Measurements from ENCODE around the gene GPR55. TPM values are rescaled to one million over a fixed set of nuclear protein-coding genes. Genes with fewer than 3 reads are reported as not detected.

The GPR55 gene
- total and polyA plus RNA-seq, 2 donors, result 1.9 to 2.1 TPM

DNA sequence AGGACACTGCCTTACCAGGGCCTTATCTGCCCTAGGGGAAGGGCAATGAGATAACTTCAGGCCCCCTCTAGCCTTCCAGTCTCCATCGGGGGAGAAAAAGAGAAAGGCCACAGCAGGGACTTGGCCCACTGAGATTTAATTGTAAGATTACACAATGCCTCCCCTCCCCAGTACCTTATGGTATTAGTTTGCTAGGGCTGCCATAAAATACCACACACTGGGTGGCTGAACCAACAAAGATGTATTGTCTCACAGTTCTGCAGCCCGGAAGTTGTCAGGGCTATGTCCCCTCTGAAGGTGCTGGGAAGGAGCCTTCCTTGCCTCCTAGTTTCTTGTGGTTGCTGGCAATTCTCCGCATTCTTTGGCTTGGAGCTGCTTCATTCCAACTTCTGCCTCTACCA, 36.0 kb upstream of the GPR55 start:
- H3K36me3 ChIP-seq (ENCODE audit: control insufficient read depth in 2 of 2, insufficient read depth in 2 of 2, low read length in 1 of 2), result no peaks in the 10 kb centered on the region
- DNase-seq (ENCODE audit: low read depth in 6 of 9, low spot score in 9 of 9), result no peak
- peaks cover 0 to 8% of the 10 kb centered on the region in 2 donors for H3K9me3 ChIP-seq (ENCODE audit: control insufficient read depth in 2 of 2, insufficient read depth in 1 of 2, low read length in 1 of 2)
- peaks cover 0 to 5% of the 10 kb centered on the region in 2 donors for H3K4me1 ChIP-seq (ENCODE audit: control insufficient read depth in 2 of 2, insufficient read depth in 2 of 2, low read length in 2 of 2)
- no peak overlapping the region for H3K27ac ChIP-seq (ENCODE audit: low read depth in 1 of 2, low read length in 1 of 2)
- no peak overlapping the region for H3K4me3 ChIP-seq (ENCODE audit: low read length in 2 of 2)
- 71% methylated on average over 3 of the region's 3 CpGs for WGBS
- peaks cover 8 to 24% of the 10 kb centered on the region in 2 donors for H3K27me3 ChIP-seq (ENCODE audit: control insufficient read depth in 2 of 2, insufficient read depth in 1 of 2, low read length in 1 of 2)

GRCh38 chr2:230960026-230960425, 35.0 kb upstream of the GPR55 start:
- no peak for DNase-seq (ENCODE audit: low read depth in 6 of 9, low spot score in 9 of 9)
- Histone ChIP-seq H3K27me3 (ENCODE audit: control insufficient read depth in 2 of 2, insufficient read depth in 1 of 2, low read length in 1 of 2) (peaks cover 8 to 30% of the 10 kb centered on the region in 2 donors), H3K4me1 (ENCODE audit: control insufficient read depth in 2 of 2, insufficient read depth in 2 of 2, low read length in 2 of 2) (peaks cover 0 to 5% of the 10 kb centered on the region in 2 donors), H3K9me3 (ENCODE audit: control insufficient read depth in 2 of 2, insufficient read depth in 1 of 2, low read length in 1 of 2) (peaks cover 0 to 8% of the 10 kb centered on the region in 2 donors), H3K4me3 (ENCODE audit: low read length in 2 of 2) (no peak overlapping the region), H3K27ac (ENCODE audit: low read depth in 1 of 2, low read length in 1 of 2) (no peak overlapping the region), H3K36me3 (ENCODE audit: control insufficient read depth in 2 of 2, insufficient read depth in 2 of 2, low read length in 1 of 2) (no peaks in the 10 kb centered on the region)
- WGBS, result 91% methylated on average over 1 of the region's 1 CpG

DNA sequence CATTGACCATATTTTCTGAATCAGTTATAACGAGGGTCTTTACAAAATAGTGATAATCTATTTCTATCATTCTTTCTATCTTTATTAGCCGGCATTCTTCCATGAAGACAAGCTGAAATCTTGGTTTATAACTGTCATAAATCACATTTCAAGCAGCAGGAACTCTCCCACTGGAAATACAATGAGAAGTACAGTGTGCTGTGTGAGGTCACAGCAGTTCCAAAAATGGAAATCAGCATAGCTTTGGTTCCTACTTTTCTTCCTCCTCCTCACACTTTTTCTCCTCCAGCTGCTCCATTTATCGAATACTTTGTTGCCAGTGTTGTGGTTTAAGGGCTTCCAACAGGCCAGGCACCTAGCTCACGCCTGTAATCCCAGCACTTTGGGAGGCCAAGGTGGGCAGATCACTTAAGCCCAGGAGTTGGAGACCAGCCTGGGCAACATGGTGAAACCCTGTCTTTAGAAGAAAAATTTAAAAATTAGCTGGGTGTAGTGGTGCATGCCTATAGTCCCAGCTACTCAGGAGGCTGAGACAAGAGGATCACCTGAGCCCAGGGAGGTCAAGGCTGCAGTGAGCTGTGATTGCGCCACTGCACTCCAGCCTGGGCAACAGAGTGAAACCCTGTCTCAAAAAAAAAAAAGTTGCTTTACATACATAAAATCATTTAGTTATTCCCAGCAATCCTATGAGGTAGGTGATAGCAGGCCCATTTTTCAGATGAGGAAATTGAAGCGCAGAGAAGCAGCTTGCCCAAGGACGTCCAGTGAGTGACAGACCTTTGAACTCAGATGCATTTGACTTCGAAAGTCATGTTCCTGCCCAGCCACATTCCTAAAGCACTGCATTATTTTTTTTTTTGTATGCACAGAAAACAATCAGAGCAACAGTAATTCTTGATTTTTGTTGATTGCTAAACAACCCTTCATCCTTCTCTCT, 34.0 kb upstream of the GPR55 start:
- DNase-seq (ENCODE audit: low read depth in 6 of 9, low spot score in 9 of 9), result no peak
- H3K4me1 ChIP-seq (ENCODE audit: control insufficient read depth in 2 of 2, insufficient read depth in 2 of 2, low read length in 2 of 2), result peaks cover 0 to 6% of the 10 kb centered on the region in 2 donors
- 89% methylated on average over 8 of the region's 8 CpGs for WGBS
- H3K36me3 ChIP-seq (ENCODE audit: control insufficient read depth in 2 of 2, insufficient read depth in 2 of 2, low read length in 1 of 2), result no peaks in the 10 kb centered on the region
- H3K27me3 ChIP-seq (ENCODE audit: control insufficient read depth in 2 of 2, insufficient read depth in 1 of 2, low read length in 1 of 2), result peaks cover 8 to 30% of the 10 kb centered on the region in 2 donors
- peaks cover 0 to 3% of the 10 kb centered on the region in 2 donors for H3K9me3 ChIP-seq (ENCODE audit: control insufficient read depth in 2 of 2, insufficient read depth in 1 of 2, low read length in 1 of 2)
- H3K27ac ChIP-seq (ENCODE audit: low read depth in 1 of 2, low read length in 1 of 2), result no peak overlapping the region
- H3K4me3 ChIP-seq (ENCODE audit: low read length in 2 of 2), result no peak overlapping the region

- no peaks in the 10 kb centered on the region for H3K36me3 ChIP-seq (ENCODE audit: control insufficient read depth in 2 of 2, insufficient read depth in 2 of 2, low read length in 1 of 2)
- H3K27ac ChIP-seq (ENCODE audit: low read depth in 1 of 2, low read length in 1 of 2), result no peak overlapping the region
- DNase-seq (ENCODE audit: low read depth in 6 of 9, low spot score in 9 of 9), result no peak
- peaks cover 0 to 8% of the 10 kb centered on the region in 2 donors for H3K4me1 ChIP-seq (ENCODE audit: control insufficient read depth in 2 of 2, insufficient read depth in 2 of 2, low read length in 2 of 2)
- H3K9me3 ChIP-seq (ENCODE audit: control insufficient read depth in 2 of 2, insufficient read depth in 1 of 2, low read length in 1 of 2), result no peaks in the 10 kb centered on the region
- peaks cover 8 to 30% of the 10 kb centered on the region in 2 donors for H3K27me3 ChIP-seq (ENCODE audit: control insufficient read depth in 2 of 2, insufficient read depth in 1 of 2, low read length in 1 of 2)
- H3K4me3 ChIP-seq (ENCODE audit: low read length in 2 of 2), result peak overlapping the region in 1 of 2 donors; percentile 27
Measured at GRCh38 chr2:230957756-230958391, 32.8 kb upstream of the GPR55 start.

DNA sequence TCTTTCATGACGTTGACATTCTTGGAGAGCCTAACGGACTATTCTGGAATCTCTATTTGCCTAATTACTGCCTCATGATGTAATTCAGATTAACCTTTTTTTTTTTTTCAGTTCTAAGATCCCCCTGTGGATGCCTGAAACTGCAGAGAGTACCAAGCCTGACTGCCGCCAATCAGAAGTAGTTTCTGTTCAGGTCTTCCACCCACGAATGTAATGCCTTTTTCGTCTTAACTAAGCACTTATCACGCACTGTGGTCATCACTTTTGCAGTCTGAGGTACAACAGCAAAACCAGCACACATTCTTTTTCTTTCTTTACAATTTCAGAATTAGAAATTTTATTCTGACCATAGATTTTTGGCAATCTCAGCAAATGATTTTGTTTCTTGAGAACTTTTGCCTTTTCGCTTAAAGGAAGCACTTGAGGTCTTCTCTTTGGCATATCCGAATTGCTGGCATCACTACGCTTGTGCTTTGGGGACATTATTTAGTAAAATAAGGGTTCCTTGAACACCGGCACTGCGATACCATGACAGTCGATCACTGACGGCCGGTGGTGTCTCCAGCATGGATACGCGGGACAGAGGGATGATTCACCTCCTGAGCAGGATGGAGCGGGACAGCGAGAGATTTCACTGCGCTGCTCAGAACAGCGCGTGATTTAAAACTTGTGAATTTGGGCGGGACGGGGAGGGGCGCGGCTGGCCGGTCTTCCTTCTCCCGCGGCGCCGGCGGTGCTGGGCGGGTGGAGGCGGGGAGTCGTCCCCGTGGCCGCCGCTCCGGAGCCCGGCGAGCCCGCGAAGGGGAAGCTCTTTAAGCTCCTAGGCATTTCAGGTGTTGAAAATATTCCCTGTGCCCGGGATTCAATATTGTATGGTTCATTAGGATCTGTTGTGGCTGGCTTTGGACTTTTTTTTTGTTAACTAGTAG, 32.0 kb upstream of the GPR55 start:
- peaks cover 0 to 8% of the 10 kb centered on the region in 2 donors for H3K4me1 ChIP-seq (ENCODE audit: control insufficient read depth in 2 of 2, insufficient read depth in 2 of 2, low read length in 2 of 2)
- peak overlapping the region; percentile 14 to 27 for H3K4me3 ChIP-seq (ENCODE audit: low read length in 2 of 2)
- H3K27me3 ChIP-seq (ENCODE audit: control insufficient read depth in 2 of 2, insufficient read depth in 1 of 2, low read length in 1 of 2), result peaks cover 8 to 30% of the 10 kb centered on the region in 2 donors
- H3K36me3 ChIP-seq (ENCODE audit: control insufficient read depth in 2 of 2, insufficient read depth in 2 of 2, low read length in 1 of 2), result no peaks in the 10 kb centered on the region
- peaks cover 0 to 3% of the 10 kb centered on the region in 2 donors for H3K9me3 ChIP-seq (ENCODE audit: control insufficient read depth in 2 of 2, insufficient read depth in 1 of 2, low read length in 1 of 2)
- H3K27ac ChIP-seq (ENCODE audit: low read depth in 1 of 2, low read length in 1 of 2), result no peak overlapping the region
- WGBS, result 16% methylated on average over 43 of the region's 43 CpGs
- DNase-seq (ENCODE audit: low read depth in 6 of 9, low spot score in 9 of 9), result no peak

- peaks cover 0 to 3% of the 10 kb centered on the region in 2 donors for H3K9me3 ChIP-seq (ENCODE audit: control insufficient read depth in 2 of 2, insufficient read depth in 1 of 2, low read length in 1 of 2)
- DNase-seq (ENCODE audit: low read depth in 6 of 9, low spot score in 9 of 9), result no peak
- peaks cover 0 to 8% of the 10 kb centered on the region in 2 donors for H3K4me1 ChIP-seq (ENCODE audit: control insufficient read depth in 2 of 2, insufficient read depth in 2 of 2, low read length in 2 of 2)
- H3K27me3 ChIP-seq (ENCODE audit: control insufficient read depth in 2 of 2, insufficient read depth in 1 of 2, low read length in 1 of 2), result peaks cover 8 to 30% of the 10 kb centered on the region in 2 donors
- H3K27ac ChIP-seq (ENCODE audit: low read depth in 1 of 2, low read length in 1 of 2), result no peak overlapping the region
- no peak overlapping the region for H3K4me3 ChIP-seq (ENCODE audit: low read length in 2 of 2)
- WGBS, result 97% methylated on average over 1 of the region's 1 CpG
- no peaks in the 10 kb centered on the region for H3K36me3 ChIP-seq (ENCODE audit: control insufficient read depth in 2 of 2, insufficient read depth in 2 of 2, low read length in 1 of 2)
Measured at GRCh38 chr2:230955163-230955737, 30.2 kb upstream of the GPR55 start.

GRCh38 chr2:230954746-230955145, 29.7 kb upstream of the GPR55 start:
- Histone ChIP-seq H3K4me1 (ENCODE audit: control insufficient read depth in 2 of 2, insufficient read depth in 2 of 2, low read length in 2 of 2) (peaks cover 0 to 8% of the 10 kb centered on the region in 2 donors), H3K27me3 (ENCODE audit: control insufficient read depth in 2 of 2, insufficient read depth in 1 of 2, low read length in 1 of 2) (peaks cover 8 to 30% of the 10 kb centered on the region in 2 donors), H3K4me3 (ENCODE audit: low read length in 2 of 2) (no peak overlapping the region), H3K36me3 (ENCODE audit: control insufficient read depth in 2 of 2, insufficient read depth in 2 of 2, low read length in 1 of 2) (no peaks in the 10 kb centered on the region), H3K9me3 (ENCODE audit: control insufficient read depth in 2 of 2, insufficient read depth in 1 of 2, low read length in 1 of 2) (peaks cover 0 to 3% of the 10 kb centered on the region in 2 donors), H3K27ac (ENCODE audit: low read depth in 1 of 2, low read length in 1 of 2) (no peak overlapping the region)
- DNase-seq (ENCODE audit: low read depth in 6 of 9, low spot score in 9 of 9), result no peak

GRCh38 chr2:230953845-230954244, 28.8 kb upstream of the GPR55 start:
- Histone ChIP-seq H3K27ac (ENCODE audit: low read depth in 1 of 2, low read length in 1 of 2) (no peak overlapping the region), H3K9me3 (ENCODE audit: control insufficient read depth in 2 of 2, insufficient read depth in 1 of 2, low read length in 1 of 2) (peaks cover 0 to 3% of the 10 kb centered on the region in 2 donors), H3K4me1 (ENCODE audit: control insufficient read depth in 2 of 2, insufficient read depth in 2 of 2, low read length in 2 of 2) (peaks cover 0 to 8% of the 10 kb centered on the region in 2 donors), H3K36me3 (ENCODE audit: control insufficient read depth in 2 of 2, insufficient read depth in 2 of 2, low read length in 1 of 2) (no peaks in the 10 kb centered on the region), H3K4me3 (ENCODE audit: low read length in 2 of 2) (no peak overlapping the region), H3K27me3 (ENCODE audit: control insufficient read depth in 2 of 2, insufficient read depth in 1 of 2, low read length in 1 of 2) (peaks cover 8 to 28% of the 10 kb centered on the region in 2 donors)
- 31% methylated on average over 9 of the region's 9 CpGs for WGBS
- DNase-seq (ENCODE audit: low read depth in 6 of 9, low spot score in 9 of 9), result no peak

Data from thymus (tissue), 11 donors.